Stimulated activated CD4-positive, alpha-beta T cell treated with anti-CD3 and anti-CD28 coated beads, TNF-alpha, amount 100 ng/mL, for 4 hours (primary cell): ENCODE data around the gene NUDCD3.

Source experiments
- DNase-seq, 3 experiments: peaks; one replicate each; pipeline ENCODE4 v3.0.0-alpha.2; 2020; ENCODE audit warnings: low read depth in 3 of 3

NUDCD3 gene

DNA sequence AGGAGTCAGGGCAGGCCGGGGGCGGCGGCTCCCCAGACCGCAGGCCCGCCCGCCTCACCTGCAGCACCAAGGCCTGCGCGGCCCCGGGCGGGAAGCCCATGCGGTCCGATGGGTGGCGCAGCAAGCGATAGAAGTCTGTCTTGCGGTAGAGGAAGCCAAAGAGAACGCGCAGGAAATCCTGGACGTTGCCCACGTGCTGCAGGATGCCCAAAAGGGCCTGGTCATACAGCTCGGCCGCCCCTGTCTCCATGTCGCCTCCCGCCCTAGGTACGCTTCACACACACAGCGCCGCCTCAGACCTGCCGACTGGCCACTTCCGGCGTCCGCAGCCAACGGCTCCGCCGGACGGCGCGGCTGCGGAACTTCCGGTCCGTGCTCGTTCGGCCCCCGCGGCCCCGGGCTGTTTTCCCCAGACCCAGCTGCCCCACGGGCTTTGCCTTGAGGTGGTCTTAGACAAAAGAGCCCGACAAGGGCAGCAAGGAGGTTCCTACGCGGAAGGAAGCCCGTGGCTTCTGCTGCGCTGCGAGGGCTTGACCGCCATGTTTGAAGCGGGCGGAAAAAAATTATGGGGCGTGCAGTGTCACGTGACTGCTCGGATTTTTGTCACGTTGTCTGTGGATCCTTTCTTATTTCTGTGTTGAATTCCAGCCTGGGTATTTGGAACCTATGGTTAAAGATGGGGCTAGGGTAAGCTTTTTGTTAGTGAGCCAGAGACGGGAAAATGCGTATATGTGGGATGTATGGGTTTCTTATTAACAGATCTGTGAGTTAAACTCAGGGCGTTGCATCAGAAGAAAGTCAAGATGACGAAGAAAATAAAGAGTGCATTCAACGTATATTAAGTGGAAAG, at the start of gene NUDCD3:
TSS of gene NUDCD3 (minus strand) at position 308 of the 850 bp plus-strand sequence. CDS start at position 250, 58 bp downstream.
- DNase-seq: peak; percentile 70 to 78 (median 72)

DNA sequence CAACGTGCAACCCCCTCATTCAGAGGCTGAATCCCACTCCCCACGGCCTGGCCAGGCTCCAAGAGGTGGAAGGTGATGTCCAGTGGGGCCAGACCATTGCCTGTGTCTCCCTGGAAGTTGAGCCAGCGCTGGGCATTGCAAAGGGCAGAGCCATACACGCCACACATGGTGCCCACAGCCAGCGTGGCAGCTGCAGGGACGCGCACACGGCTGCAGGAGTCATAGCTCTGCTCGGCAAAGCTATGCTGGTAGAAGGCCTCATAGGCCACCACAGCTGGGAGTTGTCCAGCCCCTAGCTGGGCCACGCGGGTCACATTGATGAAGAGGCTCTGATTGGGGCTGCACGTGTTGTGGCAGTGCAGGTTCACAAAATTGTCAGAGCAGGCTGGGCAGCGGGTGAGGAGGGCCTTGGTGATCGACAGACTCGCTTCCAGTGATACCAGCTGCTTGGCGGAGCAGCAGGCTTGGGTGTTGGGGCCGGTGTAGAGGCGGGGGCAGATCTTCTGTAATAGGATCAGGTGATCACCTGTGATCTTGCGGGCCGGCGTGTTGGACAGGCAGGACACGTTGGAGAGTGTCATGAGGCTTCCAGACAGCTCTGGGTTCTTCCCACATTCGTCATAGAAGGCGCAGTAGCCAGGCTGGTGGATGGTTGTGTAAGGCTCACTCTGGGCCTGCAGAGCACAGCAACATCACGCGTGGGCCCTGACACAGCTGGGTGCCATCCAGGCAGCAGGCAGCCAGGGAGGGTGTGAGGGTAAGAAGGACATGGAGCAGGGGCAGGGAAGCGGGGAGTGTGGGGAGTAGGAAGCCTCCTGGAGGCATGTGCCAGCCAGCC, 49.4 kb upstream of the NUDCD3 start:
- DNase-seq: no peak

DNA sequence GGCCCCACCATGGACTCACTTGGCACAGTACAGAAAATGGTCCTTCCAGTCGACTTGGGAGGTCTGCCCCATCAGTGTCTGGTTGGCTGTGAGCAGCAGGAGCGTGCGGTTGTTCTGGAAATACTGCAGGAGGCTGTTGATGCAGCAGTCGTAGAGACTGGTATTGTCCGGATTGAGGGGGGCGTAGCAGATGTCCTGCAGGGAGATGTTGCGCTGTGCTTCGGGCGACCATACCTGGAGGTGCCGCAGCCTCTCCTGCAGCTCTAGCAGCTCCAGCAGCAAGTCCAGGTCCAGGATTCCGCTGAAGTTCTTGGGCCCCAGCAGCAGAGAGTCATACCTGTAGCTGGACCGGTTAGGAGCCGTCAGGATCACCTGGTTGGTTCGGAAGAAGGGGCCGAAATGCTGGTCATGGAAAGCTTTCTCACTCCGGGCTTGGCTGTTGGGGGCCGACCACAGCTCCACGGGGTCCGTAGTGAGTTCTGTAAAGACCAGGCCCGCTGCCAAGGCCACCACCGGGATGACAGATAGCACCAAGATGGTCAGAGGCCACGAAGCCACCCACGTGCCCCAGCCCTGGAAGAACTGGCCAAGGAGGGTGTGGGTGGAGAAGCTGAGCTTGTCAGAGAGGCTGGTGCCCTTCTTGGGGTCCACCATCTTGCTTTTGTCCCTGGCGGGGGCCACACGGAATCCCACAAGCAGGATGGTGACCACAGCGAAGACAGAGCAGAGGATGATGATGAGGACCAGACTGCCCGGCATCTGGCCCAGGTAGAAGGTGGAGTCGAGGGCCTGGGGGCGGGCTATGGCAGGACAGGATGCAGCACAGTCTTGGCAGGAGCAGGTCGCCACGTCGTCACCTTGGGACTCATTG, 48.6 kb upstream of the NUDCD3 start:
- no peak for DNase-seq

DNA sequence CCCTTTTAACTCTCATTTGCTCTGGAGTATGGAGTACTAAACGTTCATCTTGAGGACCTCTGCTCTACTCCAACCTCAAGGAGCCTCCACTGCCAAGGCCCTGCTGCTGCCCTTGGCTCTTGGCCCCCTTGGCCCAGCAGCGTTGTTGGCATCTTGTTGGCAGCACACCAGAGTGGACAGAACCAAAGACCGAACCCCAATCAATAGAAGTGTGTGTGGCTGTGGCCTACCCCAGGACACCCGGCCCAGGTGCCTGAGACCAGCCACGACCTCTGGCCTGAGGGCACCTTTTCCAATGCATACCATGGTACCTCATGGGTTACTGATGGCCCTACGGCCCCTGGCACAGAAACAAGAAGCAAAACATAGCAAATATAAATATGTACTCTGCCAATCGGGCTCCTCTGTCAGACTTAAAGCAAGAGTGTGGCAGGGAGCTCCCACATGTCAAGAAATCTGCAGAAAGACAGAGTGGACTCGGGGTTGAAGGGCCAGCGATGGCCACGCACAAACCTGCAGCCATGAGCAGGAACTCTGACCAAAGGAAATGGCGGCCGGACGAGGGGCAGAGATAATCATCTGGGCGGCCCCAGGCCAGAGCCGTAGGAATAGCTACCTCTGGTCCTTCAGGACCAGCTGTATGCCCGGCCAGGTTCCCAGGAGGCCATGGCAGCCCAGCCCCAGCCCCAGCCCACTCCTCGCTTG, 47.8 kb upstream of the NUDCD3 start:
- no peak for DNase-seq

DNA sequence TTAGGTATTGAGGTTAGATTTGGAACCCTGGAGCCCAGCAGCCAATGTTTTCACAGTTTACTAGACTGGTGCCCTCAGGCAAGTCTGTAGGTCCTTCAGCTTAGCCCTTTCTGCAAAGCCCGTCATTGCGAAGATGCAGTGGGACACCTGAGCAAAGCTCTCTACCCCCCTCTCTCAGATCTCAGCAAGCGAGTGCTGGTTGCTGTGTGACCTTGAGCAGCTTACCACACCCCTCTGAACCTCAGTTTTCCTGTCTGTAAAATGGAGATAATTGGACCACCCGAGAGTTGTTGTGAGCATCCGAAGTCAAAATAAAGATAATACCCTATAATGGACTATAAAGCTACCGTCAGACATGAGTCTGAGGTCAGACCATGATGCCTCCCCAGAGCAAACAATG, 47.0 kb upstream of the NUDCD3 start:
- DNase-seq: no peak

DNA sequence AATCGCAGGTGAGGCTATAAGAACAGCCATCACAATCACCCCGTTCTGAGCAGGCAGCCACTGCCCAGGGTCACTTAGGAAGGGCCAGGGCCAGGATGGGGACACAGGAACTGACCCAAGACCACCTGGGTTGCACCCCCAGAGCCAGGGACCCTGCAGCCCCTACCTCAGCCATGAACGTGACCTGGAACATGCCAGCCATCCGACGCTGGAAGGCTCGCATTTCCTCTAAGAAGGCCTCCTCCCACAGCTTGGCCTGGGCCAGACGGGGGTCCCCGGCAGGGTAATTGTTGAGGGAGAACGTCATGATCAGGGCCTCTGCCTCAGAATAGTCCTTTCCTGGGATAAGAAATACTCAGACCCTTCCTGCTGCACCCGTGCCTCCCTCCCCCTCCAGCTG, 45.6 kb upstream of the NUDCD3 start:
- DNase-seq: no peak

DNA sequence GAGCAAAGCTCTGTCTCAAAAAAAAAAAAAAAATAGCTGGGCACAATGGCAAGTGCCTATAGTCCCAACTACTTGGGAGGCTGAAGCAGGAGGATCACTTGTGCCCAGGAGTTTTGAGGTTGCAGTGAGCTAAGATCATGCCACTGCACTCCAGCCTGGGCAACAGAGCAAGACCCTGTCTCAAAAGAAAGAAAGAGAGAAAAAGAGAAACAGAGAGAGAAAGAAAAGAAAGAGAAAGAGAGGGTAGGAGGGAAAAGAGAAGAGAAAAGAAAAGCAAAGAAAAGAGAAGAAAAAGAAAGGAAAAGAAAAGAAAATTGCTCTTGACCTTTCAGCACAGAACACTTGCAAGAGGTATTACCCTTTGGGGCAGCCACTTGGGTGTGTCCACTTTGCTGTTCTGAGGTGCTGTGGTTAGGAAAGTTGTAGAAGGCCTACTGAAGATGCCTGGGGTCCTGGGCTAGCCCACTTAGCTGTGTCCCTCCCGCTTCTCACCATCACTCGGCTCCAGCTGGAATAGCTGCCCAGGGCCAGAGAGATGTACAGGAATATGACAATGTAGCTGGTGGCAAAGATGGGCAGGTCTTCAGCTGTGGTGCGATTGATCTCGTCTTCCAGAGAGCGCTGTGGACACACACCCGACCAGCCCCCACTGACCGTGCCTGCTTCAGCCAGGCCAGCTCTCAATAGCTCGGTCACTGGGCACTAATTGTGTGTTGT, 45.0 kb upstream of the NUDCD3 start:
- no peak for DNase-seq

DNA sequence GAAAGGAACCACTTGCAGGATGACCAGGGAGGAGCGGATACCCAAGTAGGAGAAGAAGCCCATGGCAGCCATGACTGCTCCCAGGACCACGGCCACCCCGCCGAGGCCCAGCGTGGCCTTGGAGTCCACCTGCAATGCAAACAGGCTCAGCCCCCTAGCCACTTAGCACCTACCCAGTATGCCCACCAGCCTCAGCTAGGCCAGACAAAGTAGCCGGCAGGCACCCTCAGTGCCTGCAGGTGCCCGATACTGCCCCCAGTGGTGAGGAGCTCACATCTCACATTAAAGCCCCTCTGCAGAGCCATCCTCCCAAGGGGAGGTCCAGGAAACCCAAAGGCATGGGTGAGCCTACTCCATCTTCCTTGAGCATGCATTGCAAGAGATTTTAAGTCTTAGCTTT, 44.0 kb upstream of the NUDCD3 start:
- peak in 1 of 3 experiments; percentile 9 for DNase-seq

DNA sequence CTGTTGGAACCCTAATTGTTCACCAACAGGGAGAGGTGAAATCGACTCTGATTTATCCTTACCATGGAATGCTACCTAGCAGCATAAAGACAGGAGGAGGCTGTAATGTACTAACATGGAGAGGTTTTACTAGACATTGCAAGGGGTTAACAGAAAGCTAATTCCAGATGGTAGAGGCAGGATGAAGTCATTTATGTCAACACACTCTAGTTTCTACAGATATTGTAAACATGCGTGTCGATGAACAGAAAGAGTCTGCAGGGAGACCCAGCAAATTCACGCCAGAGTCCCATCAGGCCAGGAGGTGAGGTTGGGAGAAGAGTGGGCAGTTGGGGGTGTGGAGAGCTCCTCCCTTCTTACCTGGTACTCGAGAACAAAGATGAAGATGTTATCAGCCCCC, 43.6 kb upstream of the NUDCD3 start:
- DNase-seq: no peak

DNA sequence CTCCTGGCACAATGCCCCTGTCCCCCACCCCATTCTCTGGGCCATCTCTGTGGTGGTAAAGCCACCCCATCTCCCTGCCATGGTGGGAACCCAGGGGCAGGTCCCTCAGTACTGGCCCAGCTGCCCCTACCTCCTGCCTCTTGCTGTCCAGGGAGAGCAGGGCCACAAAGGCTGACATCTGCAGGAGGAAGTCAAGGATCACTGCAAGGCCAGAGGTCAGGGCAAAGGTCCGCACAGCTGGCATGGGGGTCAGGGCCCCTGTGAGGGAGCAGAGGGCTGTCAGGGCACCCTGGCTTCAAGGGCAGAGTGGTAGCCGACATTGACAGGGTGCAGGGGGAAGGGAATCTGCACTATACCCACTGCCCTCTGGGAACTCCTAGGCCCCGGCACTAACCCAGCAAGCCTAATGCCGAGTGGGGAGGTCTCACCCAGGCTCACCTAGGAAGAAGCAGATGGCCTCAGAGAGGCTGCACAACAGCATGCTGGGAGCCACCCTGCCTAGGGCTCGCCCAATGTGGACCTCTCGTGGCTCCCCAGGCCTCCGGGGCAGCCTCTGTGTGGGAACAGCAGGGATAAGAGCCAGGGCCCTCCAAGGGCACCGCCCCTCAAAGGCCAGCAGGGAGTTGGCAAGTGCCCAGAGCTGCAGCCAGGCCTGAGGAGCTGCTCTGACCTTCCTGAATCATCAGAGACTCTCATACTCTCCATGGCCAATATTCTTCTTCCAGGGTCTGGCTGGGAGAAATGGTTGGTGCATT, 43.0 kb upstream of the NUDCD3 start:
- no peak for DNase-seq

DNA sequence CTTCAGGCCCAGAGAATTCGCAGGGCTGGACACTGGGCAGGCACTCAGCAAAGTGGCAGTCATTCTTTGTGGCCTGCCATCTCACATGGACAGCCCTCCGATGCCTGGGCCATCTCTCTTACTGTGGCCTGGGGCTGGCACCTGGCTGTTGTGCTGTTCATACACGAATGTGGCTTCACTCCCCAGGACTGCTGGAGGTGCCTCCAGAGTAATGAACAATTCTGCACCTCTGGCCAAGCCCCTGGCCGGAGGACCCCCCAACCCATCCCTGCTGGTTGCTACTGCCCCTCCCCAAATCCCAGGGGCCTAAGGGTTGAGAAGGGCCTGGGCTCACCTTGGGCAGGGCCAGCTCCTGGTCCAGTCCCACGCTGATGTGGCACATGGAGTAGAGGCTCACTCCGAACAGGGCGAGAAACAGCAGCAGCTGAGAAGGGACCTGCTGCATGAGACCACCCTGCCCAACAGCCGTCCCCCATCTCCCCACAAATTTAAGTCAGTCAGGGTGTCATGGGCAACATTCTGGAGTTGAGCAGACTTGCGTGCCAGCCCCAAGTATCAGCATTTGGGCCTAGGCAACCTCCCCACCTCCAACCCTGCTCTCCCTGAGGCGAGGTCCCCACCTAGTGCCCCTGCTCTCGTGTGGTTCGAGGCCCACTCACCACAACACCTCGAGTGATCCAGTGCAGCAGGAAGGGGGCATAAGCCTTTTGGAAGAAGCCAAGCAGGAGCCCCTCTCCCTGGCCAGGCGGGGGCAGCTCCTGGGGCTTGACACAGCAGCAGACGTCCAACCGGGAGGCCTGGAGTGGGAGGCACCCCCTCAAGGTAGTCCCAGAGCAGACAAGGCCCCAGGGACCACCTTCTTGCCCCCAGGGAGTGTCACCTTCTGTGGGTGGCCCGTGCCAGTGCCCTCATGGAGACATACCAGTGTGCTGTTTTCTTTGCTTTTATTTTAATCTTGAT, 41.2 kb upstream of the NUDCD3 start:
- DNase-seq: no peak

DNA sequence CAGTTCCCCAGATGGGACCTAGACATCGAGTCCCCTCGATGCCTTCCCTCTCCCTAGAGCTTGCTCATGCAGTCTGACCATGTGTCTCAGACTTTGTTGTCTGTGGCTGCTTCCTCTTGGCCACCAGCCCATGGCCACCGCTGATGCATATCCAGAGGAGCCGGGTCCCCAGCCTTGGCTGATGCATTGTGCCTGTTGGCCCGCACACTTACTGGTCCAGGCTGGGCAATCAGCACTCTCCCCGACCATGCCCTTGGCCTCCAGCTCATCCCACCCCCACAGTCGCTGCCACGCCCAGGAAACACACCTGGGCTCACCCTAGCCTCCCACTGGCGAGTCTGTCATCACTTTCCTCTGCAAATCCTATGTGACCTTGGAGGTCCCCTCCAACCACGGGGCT, 40.5 kb upstream of the NUDCD3 start:
- DNase-seq: no peak

DNA sequence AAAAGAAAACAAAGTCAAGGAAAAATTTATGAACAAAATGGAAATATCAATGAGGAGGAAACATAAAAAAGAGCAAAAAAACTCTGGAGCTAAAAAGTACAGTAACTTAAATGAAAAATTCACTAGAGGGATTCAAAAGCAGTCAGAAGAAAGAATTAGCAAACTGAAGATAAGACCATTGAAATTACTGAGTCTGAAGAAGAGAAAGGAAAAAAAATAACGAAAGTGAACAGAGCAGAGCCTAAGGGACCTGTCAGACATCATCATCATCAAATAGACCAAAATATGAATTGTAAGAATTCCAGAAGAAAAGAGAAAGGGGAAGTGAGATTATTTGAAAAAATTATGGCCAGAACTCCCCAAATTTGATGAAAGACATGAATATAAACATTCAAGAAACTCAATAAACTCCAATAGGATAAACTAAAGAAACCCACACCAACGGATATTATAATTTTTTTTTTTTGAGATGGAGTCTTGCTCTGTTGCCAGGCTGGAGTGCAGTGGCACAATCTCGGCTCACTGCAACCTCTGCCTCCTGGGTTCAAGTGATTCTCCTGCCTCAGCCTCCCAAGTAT, 34.4 kb upstream of the NUDCD3 start:
- DNase-seq: no peak

DNA sequence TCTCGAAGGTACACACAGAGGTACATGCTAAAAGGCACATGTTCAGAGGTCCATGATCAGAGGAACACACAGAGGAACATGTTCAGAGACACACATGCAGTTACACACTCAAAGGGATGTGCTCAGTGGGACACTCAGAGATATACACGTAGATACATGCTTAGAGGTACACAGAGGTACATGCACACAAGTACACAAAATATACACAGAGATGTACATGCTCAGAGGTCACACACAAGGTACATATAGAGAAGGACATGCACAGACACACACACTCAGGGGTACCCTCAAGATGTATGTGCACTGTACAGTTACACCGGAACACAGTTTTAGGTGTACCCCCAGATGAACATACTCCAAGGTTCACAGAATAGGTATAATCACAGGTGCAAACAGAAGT, 31.9 kb upstream of the NUDCD3 start:
- DNase-seq: no peak

DNA sequence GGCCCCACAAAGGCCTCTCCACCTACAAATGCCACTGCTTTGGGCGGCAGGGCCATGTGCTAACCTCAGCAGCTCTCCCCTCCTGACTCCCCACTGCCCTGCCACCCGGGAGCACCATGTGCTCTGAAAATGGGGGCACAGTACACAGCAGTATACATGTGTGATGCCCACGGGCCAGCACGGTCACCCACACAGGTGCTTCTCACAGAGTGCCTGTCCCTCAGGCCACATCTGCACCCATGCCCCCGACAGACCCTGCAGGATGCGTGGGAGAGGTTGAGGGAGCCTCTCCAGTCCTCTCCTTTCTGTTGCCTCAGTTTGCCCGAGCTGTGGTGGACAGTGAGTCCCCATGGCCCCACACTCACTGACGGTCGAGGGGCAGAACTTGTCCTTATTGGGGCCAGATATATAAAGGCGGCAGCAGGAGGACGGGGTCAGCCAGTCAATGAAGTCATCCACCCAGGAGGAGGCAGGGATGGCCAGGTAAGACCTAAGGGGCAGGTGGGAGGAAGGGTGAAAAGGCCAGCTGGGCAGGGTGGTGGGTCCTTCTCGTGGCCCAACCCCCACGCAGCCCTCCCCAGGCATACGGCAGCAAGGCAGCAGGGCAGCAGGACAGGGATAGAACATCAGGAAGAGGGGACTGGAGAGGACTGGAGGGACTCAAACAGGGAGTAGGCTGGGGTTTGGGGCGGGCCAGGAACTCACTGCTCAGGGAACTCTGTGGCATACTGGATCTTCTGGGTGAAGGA, 31.1 kb upstream of the NUDCD3 start:
- DNase-seq: no peak

DNA sequence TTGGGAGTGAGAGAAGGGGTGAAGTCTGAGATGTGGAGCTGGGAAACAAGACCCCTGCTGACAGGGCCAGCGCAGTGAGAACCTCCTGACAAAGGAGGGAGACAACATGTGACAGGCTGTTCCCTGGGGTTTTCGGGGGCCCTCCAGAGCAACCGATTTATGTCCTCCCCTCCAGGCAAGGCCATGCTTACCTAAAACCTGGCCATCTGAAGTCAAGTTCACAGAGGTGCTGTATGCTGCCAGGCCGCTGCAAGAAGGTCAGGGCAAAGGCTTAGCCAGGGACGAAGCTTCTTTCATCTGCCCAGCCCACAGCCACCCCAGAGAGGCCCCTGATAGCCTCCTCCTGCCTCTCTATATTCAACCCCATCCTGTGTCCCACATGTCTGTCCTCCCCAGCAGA, 30.1 kb upstream of the NUDCD3 start:
- no peak for DNase-seq

DNA sequence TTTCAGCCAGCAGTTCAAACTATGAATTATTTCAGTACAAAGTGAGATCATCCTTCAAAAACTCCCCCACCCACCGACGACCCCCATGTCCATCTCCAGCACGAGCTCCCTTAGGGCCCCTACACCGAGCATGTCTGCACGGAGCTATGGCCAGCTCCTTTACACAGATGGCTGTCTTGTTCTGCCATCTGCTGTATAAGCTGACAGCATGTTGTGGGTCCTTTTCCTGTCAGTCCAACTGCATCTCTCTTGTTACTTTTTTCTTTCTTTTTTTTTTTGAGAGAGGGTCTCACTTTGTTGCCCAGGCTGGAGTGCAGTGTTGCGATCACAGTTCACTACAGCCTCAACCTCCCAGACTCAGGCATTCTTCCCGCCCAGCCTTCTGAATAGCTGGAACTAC, 29.1 kb upstream of the NUDCD3 start:
- DNase-seq: no peak

DNA sequence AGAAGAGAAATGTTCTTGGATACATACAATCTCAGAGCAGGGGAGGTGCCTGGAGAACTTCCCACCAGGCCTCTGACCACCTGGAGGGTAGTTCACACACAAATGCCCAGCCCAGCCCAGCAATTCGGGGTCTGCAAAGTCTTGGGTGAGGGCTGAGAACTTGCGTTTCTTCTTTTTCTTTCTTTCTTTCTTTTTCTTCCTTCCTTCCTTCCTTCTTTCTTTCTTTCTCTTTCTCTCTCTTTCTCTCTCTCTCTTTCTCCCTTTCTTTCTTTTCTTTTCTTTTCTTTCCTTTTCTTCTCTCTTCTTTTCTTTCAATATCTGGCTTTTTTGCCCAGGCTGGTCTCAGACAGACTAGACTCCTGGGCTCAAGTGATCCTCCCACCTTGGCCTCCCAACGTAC, 28.3 kb upstream of the NUDCD3 start:
- no peak for DNase-seq
